ENCODE results near the gene TEKT1.
A peak's percentile ranks its signal among the peaks of the same experiment; 100 is the strongest.
"Not testable (repeated sequence)": the region's sequence is repeated elsewhere in the genome, so short reads cannot be mapped to it uniquely, and the experiment has no call there.

Gene TEKT1

GRCh38 chr17:6831661-6832263, at the start of gene TEKT1:
TEKT1 (minus strand) TSS chr17:6831729; CDS start chr17:6830376, 1,353 bp downstream.
- Histone ChIP-seq H3K27ac (ENCODE audit: low read depth, low read length) (no peak within 1 kb of the TSS), H3K9ac (ENCODE audit: low read length) (no peak within 1 kb of the TSS), H3K36me3 (ENCODE audit: control insufficient read depth, insufficient read depth, low read length) (no peaks in the 10 kb centered on the region), H3K4me1 (ENCODE audit: control insufficient read depth, insufficient read depth, low read length) (no peaks in the 10 kb centered on the region), H3K27me3 (ENCODE audit: control insufficient read depth, insufficient read depth, low read length) (peaks cover 7% of the 10 kb centered on the region), H3K4me3 (ENCODE audit: low read length) (peak within 1 kb of the TSS; percentile 38)

GRCh38 chr17:6879221-6879975, 47.9 kb upstream of the TEKT1 start:
- not testable (repeated sequence) for H3K27me3 ChIP-seq (ENCODE audit: control insufficient read depth, insufficient read depth, low read length); H3K36me3 ChIP-seq (ENCODE audit: control insufficient read depth, insufficient read depth, low read length); H3K4me3 ChIP-seq (ENCODE audit: low read length); H3K27ac ChIP-seq (ENCODE audit: low read depth, low read length); H3K9ac ChIP-seq (ENCODE audit: low read length); H3K4me1 ChIP-seq (ENCODE audit: control insufficient read depth, insufficient read depth, low read length)

DNA sequence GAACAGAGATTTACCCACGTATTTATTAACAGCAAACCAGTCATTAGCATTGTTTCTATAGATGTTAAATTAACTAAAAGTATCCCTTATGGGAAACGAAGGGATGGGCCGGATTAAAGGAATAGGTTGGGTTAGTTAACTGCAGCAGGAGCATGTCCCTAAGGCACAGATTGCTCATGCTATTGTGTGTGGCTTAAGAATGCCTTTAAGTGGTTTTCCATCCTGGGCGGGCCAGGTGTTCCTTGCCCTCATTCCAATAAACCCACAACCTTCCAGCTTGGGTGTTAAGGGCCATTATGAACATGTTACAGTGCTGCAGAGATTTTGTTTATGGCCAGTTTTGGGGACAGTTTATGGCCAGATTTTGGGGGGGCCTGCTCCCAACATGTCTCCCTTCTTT, 43.7 kb upstream of the TEKT1 start:
- not testable (repeated sequence) for H3K36me3 ChIP-seq (ENCODE audit: control insufficient read depth, insufficient read depth, low read length); H3K27me3 ChIP-seq (ENCODE audit: control insufficient read depth, insufficient read depth, low read length); H3K4me1 ChIP-seq (ENCODE audit: control insufficient read depth, insufficient read depth, low read length); H3K4me3 ChIP-seq (ENCODE audit: low read length); H3K9ac ChIP-seq (ENCODE audit: low read length); H3K27ac ChIP-seq (ENCODE audit: low read depth, low read length)

DNA sequence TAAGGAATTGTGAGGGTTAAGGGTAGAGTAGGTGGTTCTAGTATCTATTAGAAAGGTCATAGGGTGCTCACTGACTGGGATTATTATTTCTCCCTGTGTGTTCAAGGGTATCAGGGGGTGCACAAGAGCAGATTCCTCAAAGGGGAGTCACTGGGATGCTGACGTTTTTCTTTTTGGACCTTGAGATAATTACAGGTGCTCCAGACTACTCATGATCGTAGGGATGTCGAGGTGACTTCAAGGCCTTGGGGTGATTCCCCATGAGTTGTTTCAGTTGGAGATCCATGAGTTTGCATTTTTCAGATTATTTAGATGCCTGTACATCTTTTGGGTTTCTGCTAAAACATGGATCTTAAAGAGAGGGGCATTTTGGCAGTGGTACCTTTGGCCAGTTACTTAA, 41.4 kb upstream of the TEKT1 start:
- Histone ChIP-seq H3K4me1 (ENCODE audit: control insufficient read depth, insufficient read depth, low read length) (no peaks in the 10 kb centered on the region), H3K9ac (ENCODE audit: low read length) (no peak overlapping the region), H3K27me3 (ENCODE audit: control insufficient read depth, insufficient read depth, low read length) (no peaks in the 10 kb centered on the region), H3K36me3 (ENCODE audit: control insufficient read depth, insufficient read depth, low read length) (no peaks in the 10 kb centered on the region), H3K27ac (ENCODE audit: low read depth, low read length) (no peak overlapping the region), H3K4me3 (ENCODE audit: low read length) (no peak overlapping the region)

DNA sequence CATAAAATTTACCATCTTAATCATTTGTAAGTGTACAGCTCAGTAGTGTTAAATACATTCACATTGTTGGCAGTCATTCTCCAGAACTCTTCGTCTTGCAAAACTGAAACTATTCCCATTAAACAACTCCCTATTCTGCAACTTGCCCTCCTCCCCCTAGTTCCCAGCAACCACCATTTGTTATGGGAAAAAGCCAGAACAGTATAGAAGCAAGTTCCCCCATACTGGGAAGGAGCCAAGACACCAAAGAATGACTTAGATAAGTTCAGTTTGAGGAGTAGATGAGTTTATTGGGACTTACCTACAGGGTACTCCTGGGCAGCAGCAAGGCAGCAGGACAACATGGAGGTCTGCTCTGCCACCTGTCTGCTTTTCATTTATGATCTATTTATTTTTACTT, 39.3 kb upstream of the TEKT1 start:
- Histone ChIP-seq H3K36me3 (ENCODE audit: control insufficient read depth, insufficient read depth, low read length) (no peaks in the 10 kb centered on the region), H3K9ac (ENCODE audit: low read length) (no peak overlapping the region), H3K27me3 (ENCODE audit: control insufficient read depth, insufficient read depth, low read length) (no peaks in the 10 kb centered on the region), H3K4me3 (ENCODE audit: low read length) (no peak overlapping the region), H3K27ac (ENCODE audit: low read depth, low read length) (no peak overlapping the region), H3K4me1 (ENCODE audit: control insufficient read depth, insufficient read depth, low read length) (no peaks in the 10 kb centered on the region)

DNA sequence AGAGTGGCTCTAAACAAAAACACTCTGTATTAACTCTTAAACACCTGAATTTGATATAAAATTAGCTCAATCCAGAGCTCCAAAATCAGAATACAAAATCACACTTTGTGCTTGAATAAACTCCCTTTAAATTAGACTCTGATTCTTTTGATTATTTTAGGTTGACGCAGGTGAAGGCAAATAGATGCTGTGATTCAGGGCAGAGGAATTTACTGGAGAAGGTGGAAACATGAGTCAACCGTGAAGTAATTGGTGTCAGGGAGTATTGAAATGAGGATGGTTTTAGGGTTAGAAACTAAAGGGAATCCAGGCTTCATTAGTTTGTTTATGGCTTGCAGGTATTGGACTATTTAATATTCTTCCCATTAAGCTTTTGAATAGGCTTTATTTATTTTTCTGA, 37.1 kb upstream of the TEKT1 start:
- Histone ChIP-seq H3K4me1 (ENCODE audit: control insufficient read depth, insufficient read depth, low read length) (no peaks in the 10 kb centered on the region), H3K27ac (ENCODE audit: low read depth, low read length) (no peak overlapping the region), H3K9ac (ENCODE audit: low read length) (no peak overlapping the region), H3K27me3 (ENCODE audit: control insufficient read depth, insufficient read depth, low read length) (no peaks in the 10 kb centered on the region), H3K4me3 (ENCODE audit: low read length) (no peak overlapping the region), H3K36me3 (ENCODE audit: control insufficient read depth, insufficient read depth, low read length) (no peaks in the 10 kb centered on the region)

GRCh38 chr17:6867849-6868248, 36.3 kb upstream of the TEKT1 start:
- Histone ChIP-seq H3K4me3 (ENCODE audit: low read length) (no peak overlapping the region), H3K27ac (ENCODE audit: low read depth, low read length) (no peak overlapping the region), H3K4me1 (ENCODE audit: control insufficient read depth, insufficient read depth, low read length) (no peaks in the 10 kb centered on the region), H3K36me3 (ENCODE audit: control insufficient read depth, insufficient read depth, low read length) (no peaks in the 10 kb centered on the region), H3K27me3 (ENCODE audit: control insufficient read depth, insufficient read depth, low read length) (no peaks in the 10 kb centered on the region), H3K9ac (ENCODE audit: low read length) (no peak overlapping the region)

GRCh38 chr17:6862825-6863224, 31.3 kb upstream of the TEKT1 start:
- no peak overlapping the region for H3K27ac ChIP-seq (ENCODE audit: low read depth, low read length)

GRCh38 chr17:6862122-6862521, 30.6 kb upstream of the TEKT1 start:
- H3K27ac ChIP-seq (ENCODE audit: low read depth, low read length): no peak overlapping the region
- H3K9ac ChIP-seq (ENCODE audit: low read length): no peak overlapping the region
- H3K27me3 ChIP-seq (ENCODE audit: control insufficient read depth, insufficient read depth, low read length): peaks cover 5% of the 10 kb centered on the region
- no peaks in the 10 kb centered on the region for H3K4me1 ChIP-seq (ENCODE audit: control insufficient read depth, insufficient read depth, low read length)
- no peaks in the 10 kb centered on the region for H3K36me3 ChIP-seq (ENCODE audit: control insufficient read depth, insufficient read depth, low read length)
- H3K4me3 ChIP-seq (ENCODE audit: low read length): no peak overlapping the region

More at GRCh38 chr17:6862825-6863224, 31.3 kb upstream of the TEKT1 start:
- Histone ChIP-seq H3K4me1 (ENCODE audit: control insufficient read depth, insufficient read depth, low read length) (no peaks in the 10 kb centered on the region), H3K9ac (ENCODE audit: low read length) (no peak overlapping the region), H3K4me3 (ENCODE audit: low read length) (no peak overlapping the region), H3K36me3 (ENCODE audit: control insufficient read depth, insufficient read depth, low read length) (no peaks in the 10 kb centered on the region), H3K27me3 (ENCODE audit: control insufficient read depth, insufficient read depth, low read length) (peaks cover 5% of the 10 kb centered on the region)

DNA sequence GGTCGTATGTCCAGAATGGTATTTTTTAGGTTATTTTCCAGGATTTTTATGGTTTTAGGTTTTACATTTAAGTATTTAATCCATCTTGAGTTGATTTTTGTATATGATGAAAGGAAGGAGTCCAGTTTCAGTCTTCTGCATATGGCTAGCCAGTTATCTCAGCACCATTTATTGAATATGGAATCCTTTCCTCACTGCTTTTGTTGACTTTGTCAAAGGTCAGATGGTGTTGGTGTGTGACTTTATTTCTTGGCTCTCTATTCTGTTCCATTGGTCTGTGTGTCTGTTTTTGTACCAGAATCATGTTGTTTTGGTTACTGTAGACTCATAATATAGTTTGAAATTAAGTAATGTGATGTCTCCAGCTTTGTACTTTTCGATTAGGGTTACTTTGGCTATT, 26.4 kb upstream of the TEKT1 start:
- H3K27me3 ChIP-seq (ENCODE audit: control insufficient read depth, insufficient read depth, low read length): peaks cover 5% of the 10 kb centered on the region
- H3K36me3 ChIP-seq (ENCODE audit: control insufficient read depth, insufficient read depth, low read length): no peaks in the 10 kb centered on the region
- H3K27ac ChIP-seq (ENCODE audit: low read depth, low read length): no peak overlapping the region
- no peak overlapping the region for H3K9ac ChIP-seq (ENCODE audit: low read length)
- H3K4me3 ChIP-seq (ENCODE audit: low read length): no peak overlapping the region
- H3K4me1 ChIP-seq (ENCODE audit: control insufficient read depth, insufficient read depth, low read length): no peaks in the 10 kb centered on the region

DNA sequence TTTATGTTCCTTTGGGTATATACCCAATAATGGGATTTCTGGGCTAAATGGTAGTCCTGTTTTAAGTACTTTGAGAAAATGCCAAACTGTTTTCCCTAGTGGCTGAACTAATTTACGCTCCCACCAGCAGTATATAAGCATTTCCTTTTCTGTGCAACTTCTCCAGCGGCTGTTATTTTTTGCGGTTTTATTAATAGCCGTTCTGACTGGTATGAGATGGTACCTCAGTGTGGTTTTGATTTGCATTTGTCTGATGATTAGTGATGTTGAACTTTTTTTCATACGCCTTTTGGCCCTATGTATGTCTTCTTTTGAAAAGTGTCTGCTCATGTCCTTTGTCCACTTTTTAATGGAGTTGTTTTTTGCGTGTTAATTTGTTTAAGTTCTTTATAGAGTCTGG, 25.8 kb upstream of the TEKT1 start:
- H3K36me3 ChIP-seq (ENCODE audit: control insufficient read depth, insufficient read depth, low read length): no peaks in the 10 kb centered on the region
- H3K9ac ChIP-seq (ENCODE audit: low read length): no peak overlapping the region
- H3K4me3 ChIP-seq (ENCODE audit: low read length): no peak overlapping the region
- no peaks in the 10 kb centered on the region for H3K4me1 ChIP-seq (ENCODE audit: control insufficient read depth, insufficient read depth, low read length)
- peaks cover under 1% of the 10 kb centered on the region for H3K27me3 ChIP-seq (ENCODE audit: control insufficient read depth, insufficient read depth, low read length)
- no peak overlapping the region for H3K27ac ChIP-seq (ENCODE audit: low read depth, low read length)

DNA sequence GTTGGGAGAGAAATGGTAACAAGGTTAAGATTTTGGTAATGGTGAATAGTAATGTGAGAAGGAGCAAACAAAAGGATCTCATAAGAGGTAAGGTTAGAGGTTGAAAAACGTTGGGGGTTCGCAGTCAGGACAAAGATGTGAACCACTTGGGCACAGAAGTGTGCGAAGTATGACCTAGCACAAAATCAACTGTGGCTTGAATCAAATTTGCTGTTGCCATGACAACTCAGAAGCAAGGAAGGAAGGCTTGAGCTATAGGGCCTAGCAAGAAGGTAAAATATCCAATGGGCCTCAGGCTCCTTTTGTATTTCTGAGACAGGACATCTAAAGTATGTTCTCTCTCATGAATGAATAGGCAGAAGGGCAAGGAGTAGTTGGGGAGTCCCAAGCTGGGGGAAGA, 24.5 kb upstream of the TEKT1 start:
- no peaks in the 10 kb centered on the region for H3K4me1 ChIP-seq (ENCODE audit: control insufficient read depth, insufficient read depth, low read length)
- no peak overlapping the region for H3K9ac ChIP-seq (ENCODE audit: low read length)
- no peaks in the 10 kb centered on the region for H3K27me3 ChIP-seq (ENCODE audit: control insufficient read depth, insufficient read depth, low read length)
- H3K27ac ChIP-seq (ENCODE audit: low read depth, low read length): no peak overlapping the region
- H3K36me3 ChIP-seq (ENCODE audit: control insufficient read depth, insufficient read depth, low read length): no peaks in the 10 kb centered on the region
- H3K4me3 ChIP-seq (ENCODE audit: low read length): no peak overlapping the region

Data from rectal smooth muscle tissue (tissue), 1 donor.